ENCODE data around the gene DNM1. TPM values are rescaled to one million over a fixed set of nuclear protein-coding genes. Genes with fewer than 3 reads are reported as not detected.

The DNM1 gene
- total RNA-seq = under 1 TPM; 0.67 to 0.69 TPM

GRCh38 chr9:128203024-128203706 is at the start of gene DNM1:
TSS of gene DNM1 (plus strand) at chr9:128203379. CDS start at chr9:128203471, 92 bp downstream.

GRCh38 chr9:128159784-128160602 is 43.2 kb upstream of the DNM1 start, which contains the start of gene BBLN:
TSS of gene BBLN (plus strand) at chr9:128160265. CDS start at chr9:128160408, 143 bp downstream.

GRCh38 chr9:128191406-128192046 is 11.7 kb upstream of the DNM1 start, which contains the start of gene CIZ1:
TSS of gene CIZ1 (minus strand) at chr9:128191572. CDS start at chr9:128190857, 715 bp downstream.

DNA sequence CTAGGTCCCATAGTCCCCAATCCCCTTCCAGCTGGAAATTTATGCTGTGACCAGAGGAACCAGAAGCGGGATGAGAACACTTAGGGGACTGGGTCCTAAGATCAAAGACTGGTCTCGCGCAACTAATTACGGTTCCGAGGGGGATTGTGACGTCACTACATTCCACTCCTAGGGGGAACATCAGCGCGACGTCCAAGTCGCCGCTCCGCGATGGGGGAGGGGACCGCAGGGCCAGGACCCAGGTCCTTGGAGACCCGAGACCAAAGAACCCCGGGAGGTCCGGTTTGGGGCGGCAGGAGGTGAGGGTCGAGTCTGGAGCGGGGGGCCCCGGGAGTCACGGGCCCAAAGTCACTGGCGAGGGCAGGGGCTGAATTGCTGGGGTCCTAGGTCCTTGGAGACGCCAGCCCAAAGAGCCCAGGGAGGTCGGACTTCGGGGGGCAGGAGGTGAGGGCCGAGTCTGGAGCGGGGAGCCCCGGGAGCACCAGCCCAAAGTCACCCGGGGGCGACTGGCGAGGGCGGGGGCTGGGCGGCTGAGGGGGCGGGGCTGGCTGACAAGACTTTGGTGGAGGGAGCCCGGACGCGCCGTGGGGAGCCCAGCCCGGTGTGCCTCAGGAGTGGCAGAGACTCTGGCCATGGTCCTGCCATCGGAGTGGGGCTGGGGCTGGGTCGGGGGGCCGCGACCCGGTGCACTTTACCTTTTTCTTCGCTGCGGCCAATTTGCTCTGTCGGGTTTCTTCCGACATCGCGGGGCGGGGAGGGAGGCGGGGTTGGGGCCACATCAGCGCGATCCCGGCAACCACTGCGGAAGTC is 72.2 kb downstream of the DNM1 start, which contains the start of gene GOLGA2:
Gene GOLGA2 (minus strand): TSS at position 810 of the 810 bp plus-strand sequence. CDS start 31 bp downstream, at position 779.

DNA sequence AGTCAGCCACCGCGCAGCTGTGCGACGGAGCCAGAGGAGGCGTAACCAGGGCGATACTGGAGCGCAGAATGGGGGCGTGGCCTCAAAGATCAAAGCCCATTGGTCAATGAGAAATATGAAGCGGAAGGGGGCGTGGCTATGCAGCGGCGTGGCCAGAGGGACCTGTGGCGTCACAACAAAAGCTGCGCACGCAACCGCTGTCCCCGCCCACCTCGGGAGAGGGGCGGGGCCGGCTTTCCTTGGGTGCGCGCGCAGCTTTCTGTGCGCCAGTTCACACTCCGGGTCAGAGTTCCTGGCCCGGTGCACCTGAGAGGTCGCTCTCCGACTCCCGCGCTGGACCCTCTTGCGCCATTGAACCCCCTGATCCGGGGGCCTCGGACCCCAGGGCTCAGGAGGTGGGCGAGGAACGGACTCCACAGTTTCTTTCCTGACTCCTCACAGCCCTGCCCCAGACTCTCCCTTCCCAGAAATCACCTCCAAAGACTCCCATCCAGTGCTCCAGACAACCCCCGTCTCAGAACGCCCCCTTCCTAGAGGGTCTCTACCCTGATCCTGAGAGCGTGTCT is 72.9 kb downstream of the DNM1 start, which contains the start of gene SWI5:
Gene SWI5 (plus strand): TSS at position 269 of the 566 bp plus-strand sequence.

Small RNA genes within 50 kb of the gene (small RNA-seq; reads per million reads assigned to genes)
- 10.4 to 13.5 reads per million in 2 donors for gene MIR199B
- gene MIR3154 = 0 reads per million in 2 donors

Other genes starting within 250 kb of the DNM1 start
- 10 to 100 TPM in 1 of 2 donors, 1 to 10 TPM in 1; 7.3 to 27.5 TPM for gene EEIG1, start 222.4 kb upstream of the DNM1 start, total RNA-seq
- gene NAIF1, start 136.1 kb upstream of the DNM1 start, total RNA-seq = 1 to 10 TPM; 5.9 to 7.3 TPM
- 10 to 100 TPM; 22.0 to 31.0 TPM for gene SLC25A25, start 135.1 kb upstream of the DNM1 start, total RNA-seq
- gene PTGES2, start 75.7 kb upstream of the DNM1 start, total RNA-seq = 10 to 100 TPM; 63.3 to 82.3 TPM
- gene LCN2, start 53.9 kb upstream of the DNM1 start, total RNA-seq = not detected
- 10 to 100 TPM; 13.7 to 41.6 TPM for gene BBLN, start 43.1 kb upstream of the DNM1 start, total RNA-seq
- 10 to 100 TPM; 28.2 to 30.6 TPM for gene CIZ1, start 11.8 kb upstream of the DNM1 start, total RNA-seq
- 10 to 100 TPM; 43.3 to 52.3 TPM for gene GOLGA2, start 72.6 kb downstream of the DNM1 start, total RNA-seq
- 10 to 100 TPM; 13.4 to 19.3 TPM for gene SWI5, start 72.9 kb downstream of the DNM1 start, total RNA-seq
- 10 to 100 TPM; 22.4 to 30.0 TPM for gene TRUB2, start 119.1 kb downstream of the DNM1 start, total RNA-seq
- gene COQ4, start 119.5 kb downstream of the DNM1 start, total RNA-seq = 10 to 100 TPM; 43.3 to 49.9 TPM
- 10 to 100 TPM; 39.6 to 49.0 TPM for gene SLC27A4, start 137.1 kb downstream of the DNM1 start, total RNA-seq
- 10 to 100 TPM; 33.7 to 41.6 TPM for gene URM1, start 168.0 kb downstream of the DNM1 start, total RNA-seq
- 10 to 100 TPM; 48.0 to 51.3 TPM for gene CERCAM, start 217.5 kb downstream of the DNM1 start, total RNA-seq

Measured in melanocyte of skin (primary cell).